Measurements from ENCODE around the gene ZFYVE28. TPM values are rescaled to one million over a fixed set of nuclear protein-coding genes. Genes with fewer than 3 reads are reported as not detected.

The ZFYVE28 gene
- total and polyA plus RNA-seq, 10 of the 15 experiments (the other 5 are each of a cell fraction or from before 2014, with no cell fraction given), result 0.06 to 1.9 (median 0.22) TPM; not detected in 1

DNA sequence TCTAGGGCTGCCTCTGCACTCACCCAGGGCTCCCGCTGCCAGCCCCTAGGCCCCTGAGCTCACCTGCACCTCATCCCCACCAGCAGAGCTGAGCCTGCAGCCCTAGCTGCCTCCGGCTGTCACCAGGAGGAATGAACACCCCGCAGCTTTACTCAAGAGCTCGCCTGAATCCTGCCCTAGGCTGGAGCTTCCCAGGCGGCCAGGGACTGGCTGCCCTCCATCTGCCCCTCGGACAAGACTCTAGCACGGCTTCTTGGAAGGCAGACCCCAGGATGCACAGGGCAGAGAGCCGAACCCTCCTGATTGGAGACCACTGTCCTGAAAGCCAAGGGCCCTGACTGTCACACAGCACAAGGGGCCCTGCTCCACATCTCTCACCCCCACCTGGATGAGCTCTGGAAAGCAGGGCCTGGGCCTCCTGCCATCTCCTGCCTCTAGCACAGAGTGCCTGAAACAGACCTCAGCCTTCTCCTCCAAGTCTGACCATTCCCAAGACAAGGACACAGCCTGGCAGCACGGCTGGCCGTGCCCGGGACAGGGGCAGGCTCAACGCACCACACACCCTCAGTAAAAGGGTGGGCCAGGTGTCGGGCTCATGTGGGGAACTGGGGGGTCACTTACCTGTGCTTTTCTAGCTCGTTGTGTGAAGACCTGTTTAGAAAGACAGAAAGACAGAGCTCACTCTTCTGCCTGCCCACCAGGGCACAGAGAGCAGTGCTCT, 160.9 kb downstream of the ZFYVE28 start:
- no peak for FAIRE-seq
- BruUV-seq (replicated peaks), result no TSS peak

DNA sequence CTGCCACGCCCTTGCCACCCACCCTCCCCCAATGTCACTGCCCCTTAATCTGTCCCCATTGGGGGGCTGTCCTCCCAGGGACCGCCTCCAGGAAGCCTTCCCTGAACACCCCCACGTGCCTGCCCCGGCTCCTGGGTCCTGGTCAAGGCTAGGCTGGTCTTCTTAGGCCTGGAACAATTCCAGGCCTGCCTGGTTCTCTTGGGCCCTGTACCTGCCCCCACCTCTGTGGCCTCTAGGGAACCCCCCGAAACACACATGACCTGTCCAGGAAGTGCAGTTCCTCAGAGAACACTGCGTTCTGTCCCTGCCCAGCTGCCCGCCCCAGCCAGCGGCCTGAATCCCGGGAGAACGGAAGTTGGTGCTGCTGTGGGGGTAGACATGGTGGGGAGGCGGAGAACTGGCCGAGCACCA, 161.7 kb downstream of the ZFYVE28 start:
- RAD21 ChIA-PET (ENCODE audit: unreplicated experiment), result interaction anchor here (1.0 to 1.5 kb wide), 2 partner anchors 16 to 156 kb away, joined by 4 to 5 read pairs; no protein-coding TSS in a partner anchor
- Histone ChIP-seq H3K27ac (ENCODE audit: control insufficient read depth, insufficient read depth) (0 out of 2 replicates have a peak overlapping the region, but pooled peaks have one; percentile 18), H3K36me3 (ENCODE audit: control insufficient read depth in 2 of 2, insufficient read depth in 2 of 2, low read length in 1 of 2) (peaks cover 0 to 4% of the 10 kb centered on the region in 2 experiments; a peak in 2 of 4 replicates), H3K4me2 (ENCODE audit: control insufficient read depth, insufficient read depth) (no peak overlapping the region), H3K9ac (ENCODE audit: control insufficient read depth, insufficient read depth, low read length) (no peak overlapping the region; the same call in 1 of the 2 replicates), H3K9me3 (replicated peaks; ENCODE audit: control insufficient read depth, insufficient read depth, low read length) (no peaks in the 10 kb centered on the region), H3K27me3 (replicated peaks in 1 of 2; ENCODE audit: control insufficient read depth in 2 of 2, insufficient read depth in 2 of 2, low read length in 1 of 2) (no peaks in the 10 kb centered on the region), H4K20me1 (ENCODE audit: control insufficient read depth, insufficient read depth) (no peaks in the 10 kb centered on the region; the same call in 1 of the 2 replicates), H3K4me1 (ENCODE audit: control insufficient read depth, insufficient read depth, low read length) (no peaks in the 10 kb centered on the region), H3K4me3 (no peak overlapping the region), H2AFZ (ENCODE audit: control insufficient read depth, low read depth, low read length) (no peak overlapping the region), H3K79me2 (ENCODE audit: control insufficient read depth, insufficient read depth, low read length) (peaks cover 10% of the 10 kb centered on the region)
- peak; percentile 72 for ATAC-seq
- BruUV-seq (replicated peaks), result no TSS peak
- WGBS (ENCODE audit: insufficient coverage, insufficient replicate concordance, low lambda C conversion rate, missing lambda C conversion rate), result 27% methylated on average over 12 of the region's 12 CpGs
- no peak for DNase-seq (ENCODE audit: low read depth, low spot score)
- in situ Hi-C loops (cut with MboI) (no loop called here), intact Hi-C loops (cut with micrococcal nuclease; ENCODE audit: unreplicated experiment) (no loop called here)
- CTCF ChIA-PET, result interaction anchor here (1.1 kb wide), 1 partner anchor 16 kb away, joined by 4 read pairs; no protein-coding TSS in a partner anchor
- SMC1A ChIA-PET (ENCODE audit: uncharacterized antibody, unreplicated experiment), result interaction anchor here (1.7 kb wide), 1 partner anchor 18 kb away, joined by 6 read pairs; no protein-coding TSS in a partner anchor
- POLR2A ChIA-PET, result interaction anchor here (1.0 to 1.4 kb wide), 3 partner anchors 15 to 162 kb away, joined by 3 to 9 read pairs (median 3); partner anchors contain the start of genes CFAP99, HAUS3, POLN and ZFYVE28
- no peak for FAIRE-seq
- peak; percentile 26 to 45; a peak in 2 of 4 replicates for TF ChIP-seq IKZF2 (IDR thresholded peaks at IDR 0.05)
- TF ChIP-seq, protein P1, sequence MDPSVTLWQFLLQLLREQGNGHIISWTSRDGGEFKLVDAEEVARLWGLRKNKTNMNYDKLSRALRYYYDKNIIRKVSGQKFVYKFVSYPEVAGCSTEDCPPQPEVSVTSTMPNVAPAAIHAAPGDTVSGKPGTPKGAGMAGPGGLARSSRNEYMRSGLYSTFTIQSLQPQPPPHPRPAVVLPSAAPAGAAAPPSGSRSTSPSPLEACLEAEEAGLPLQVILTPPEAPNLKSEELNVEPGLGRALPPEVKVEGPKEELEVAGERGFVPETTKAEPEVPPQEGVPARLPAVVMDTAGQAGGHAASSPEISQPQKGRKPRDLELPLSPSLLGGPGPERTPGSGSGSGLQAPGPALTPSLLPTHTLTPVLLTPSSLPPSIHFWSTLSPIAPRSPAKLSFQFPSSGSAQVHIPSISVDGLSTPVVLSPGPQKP (IDR thresholded peaks at IDR 0.05; ENCODE audit: low read depth, low read length), result no peak
- 0 out of 2 replicates have a peak, but pooled peaks have one; percentile 3 for TF ChIP-seq NR2C1 (IDR thresholded peaks at IDR 0.05)
- TF ChIP-seq, protein P2, sequence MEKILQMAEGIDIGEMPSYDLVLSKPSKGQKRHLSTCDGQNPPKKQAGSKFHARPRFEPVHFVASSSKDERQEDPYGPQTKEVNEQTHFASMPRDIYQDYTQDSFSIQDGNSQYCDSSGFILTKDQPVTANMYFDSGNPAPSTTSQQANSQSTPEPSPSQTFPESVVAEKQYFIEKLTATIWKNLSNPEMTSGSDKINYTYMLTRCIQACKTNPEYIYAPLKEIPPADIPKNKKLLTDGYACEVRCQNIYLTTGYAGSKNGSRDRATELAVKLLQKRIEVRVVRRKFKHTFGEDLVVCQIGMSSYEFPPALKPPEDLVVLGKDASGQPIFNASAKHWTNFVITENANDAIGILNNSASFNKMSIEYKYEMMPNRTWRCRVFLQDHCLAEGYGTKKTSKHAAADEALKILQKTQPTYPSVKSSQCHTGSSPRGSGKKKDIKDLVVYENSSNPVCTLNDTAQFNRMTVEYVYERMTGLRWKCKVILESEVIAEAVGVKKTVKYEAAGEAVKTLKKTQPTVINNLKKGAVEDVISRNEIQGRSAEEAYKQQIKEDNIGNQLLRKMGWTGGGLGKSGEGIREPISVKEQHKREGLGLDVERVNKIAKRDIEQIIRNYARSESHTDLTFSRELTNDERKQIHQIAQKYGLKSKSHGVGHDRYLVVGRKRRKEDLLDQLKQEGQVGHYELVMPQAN (conservative IDR thresholded peaks at IDR 0.05), result no peak
- no peak for TF ChIP-seq SREBF1 (IDR thresholded peaks at IDR 0.05; ENCODE audit: low read length)
- TF ChIP-seq, protein P3, sequence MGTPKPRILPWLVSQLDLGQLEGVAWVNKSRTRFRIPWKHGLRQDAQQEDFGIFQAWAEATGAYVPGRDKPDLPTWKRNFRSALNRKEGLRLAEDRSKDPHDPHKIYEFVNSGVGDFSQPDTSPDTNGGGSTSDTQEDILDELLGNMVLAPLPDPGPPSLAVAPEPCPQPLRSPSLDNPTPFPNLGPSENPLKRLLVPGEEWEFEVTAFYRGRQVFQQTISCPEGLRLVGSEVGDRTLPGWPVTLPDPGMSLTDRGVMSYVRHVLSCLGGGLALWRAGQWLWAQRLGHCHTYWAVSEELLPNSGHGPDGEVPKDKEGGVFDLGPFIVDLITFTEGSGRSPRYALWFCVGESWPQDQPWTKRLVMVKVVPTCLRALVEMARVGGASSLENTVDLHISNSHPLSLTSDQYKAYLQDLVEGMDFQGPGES (IDR thresholded peaks at IDR 0.05), result no peak
- peak; percentile 65 for TF ChIP-seq MEF2B (IDR thresholded peaks at IDR 0.05; ENCODE audit: partially characterized antibody, poor library complexity, severe bottlenecking)
- TF ChIP-seq SP1 (IDR thresholded peaks at IDR 0.05; ENCODE audit: low read depth, low read length), result no peak

More for the DNA sequence above, 160.9 kb downstream of the ZFYVE28 start:
- Histone ChIP-seq H3K79me2 (ENCODE audit: control insufficient read depth, insufficient read depth, low read length) (peaks cover 10% of the 10 kb centered on the region), H3K27me3 (replicated peaks in 1 of 2; ENCODE audit: control insufficient read depth in 2 of 2, insufficient read depth in 2 of 2, low read length in 1 of 2) (no peaks in the 10 kb centered on the region), H2AFZ (ENCODE audit: control insufficient read depth, low read depth, low read length) (no peak overlapping the region), H3K4me1 (ENCODE audit: control insufficient read depth, insufficient read depth, low read length) (no peaks in the 10 kb centered on the region), H3K36me3 (ENCODE audit: control insufficient read depth in 2 of 2, insufficient read depth in 2 of 2, low read length in 1 of 2) (peaks cover 0 to 4% of the 10 kb centered on the region in 2 experiments; a peak in 2 of 4 replicates), H3K27ac (ENCODE audit: control insufficient read depth, insufficient read depth) (0 out of 2 replicates have a peak overlapping the region, but pooled peaks have one; percentile 18), H3K9me3 (replicated peaks; ENCODE audit: control insufficient read depth, insufficient read depth, low read length) (no peaks in the 10 kb centered on the region), H3K4me2 (ENCODE audit: control insufficient read depth, insufficient read depth) (no peak overlapping the region), H3K9ac (ENCODE audit: control insufficient read depth, insufficient read depth, low read length) (no peak overlapping the region; the same call in 1 of the 2 replicates), H3K4me3 (no peak overlapping the region), H4K20me1 (ENCODE audit: control insufficient read depth, insufficient read depth) (no peaks in the 10 kb centered on the region; the same call in 1 of the 2 replicates)
- CTCF ChIA-PET, result interaction anchor here (1.1 kb wide), 1 partner anchor 17 kb away, joined by 4 read pairs; no protein-coding TSS in a partner anchor
- SMC1A ChIA-PET (ENCODE audit: uncharacterized antibody, unreplicated experiment), result interaction anchor here (1.7 kb wide), 1 partner anchor 19 kb away, joined by 6 read pairs; no protein-coding TSS in a partner anchor
- in situ Hi-C loops (cut with MboI) (no loop called here), intact Hi-C loops (cut with micrococcal nuclease; ENCODE audit: unreplicated experiment) (no loop called here)
- TF ChIP-seq IRF4 (IDR thresholded peaks at IDR 0.05; ENCODE audit: low read depth, low read length) (no peak), IKZF1 (conservative IDR thresholded peaks at IDR 0.05) (0 out of 2 replicates have a peak, but pooled peaks have one; percentile 2)
- RAD21 ChIA-PET (ENCODE audit: unreplicated experiment), result interaction anchor here (1.0 to 1.5 kb wide), 3 partner anchors 17 to 155 kb away, joined by 3 to 5 read pairs (median 4); no protein-coding TSS in a partner anchor
- ATAC-seq (no peak), DNase-seq (ENCODE audit: low read depth, low spot score) (no peak)
- WGBS (ENCODE audit: insufficient coverage, insufficient replicate concordance, low lambda C conversion rate, missing lambda C conversion rate), result 77% methylated on average over 14 of the region's 14 CpGs
- POLR2A ChIA-PET, result interaction anchor here (0.5 to 1.4 kb wide), 5 partner anchors 16 to 182 kb away, joined by 3 to 9 read pairs (median 3); partner anchors contain the start of genes CFAP99, HAUS3, POLN and ZFYVE28

Data from GM12878 (cell line).